BE2C (cell line): ENCODE measurements around the gene HDAC5.

Source experiments
- DNase-seq: peaks from one replicate; pipeline ENCODE4 v3.0.0-alpha.2; 2020
- H3K27me3 ChIP-seq: fragments of 250-450 bp; sonication (Bioruptor Pico); 2 replicates; pipeline ENCODE4 v1.5.1; 2020; ENCODE audit warnings: mild to moderate bottlenecking
- H3K36me3 ChIP-seq: fragments of 250-450 bp; sonication (Bioruptor Pico); 2 replicates; pipeline ENCODE4 v1.5.1; 2020; ENCODE audit warnings: mild to moderate bottlenecking
- H3K4me1 ChIP-seq: fragments of 250-450 bp; sonication (Bioruptor Pico); 2 replicates; pipeline ENCODE4 v1.5.1; 2020
- H3K4me3 ChIP-seq: 2 replicates; pipeline ENCODE4 v1.5.1; 2011; ENCODE audit warnings: low read depth, low read length
- H3K9me3 ChIP-seq: fragments of 250-450 bp; sonication (Bioruptor Pico); 2 replicates; pipeline ENCODE4 v1.5.1; 2020
- TF ChIP-seq, protein P1 (sequence below): IDR thresholded peaks from 2 replicates; pipeline ENCODE4 v1.5.1; 2012; ENCODE audit warnings: mild to moderate bottlenecking, low read depth, low read length

The HDAC5 gene

GRCh38 chr17:44074911-44075285, 48.5 kb downstream of the HDAC5 start:
- H3K27me3 ChIP-seq, result no peaks in the 10 kb centered on the region
- peaks cover 2% of the 10 kb centered on the region; the same call in 1 of the 2 replicates for H3K4me1 ChIP-seq
- DNase-seq, result no peak
- H3K4me3 ChIP-seq, result no peak overlapping the region
- H3K9me3 ChIP-seq, result no peaks in the 10 kb centered on the region
- TF ChIP-seq, protein P1, sequence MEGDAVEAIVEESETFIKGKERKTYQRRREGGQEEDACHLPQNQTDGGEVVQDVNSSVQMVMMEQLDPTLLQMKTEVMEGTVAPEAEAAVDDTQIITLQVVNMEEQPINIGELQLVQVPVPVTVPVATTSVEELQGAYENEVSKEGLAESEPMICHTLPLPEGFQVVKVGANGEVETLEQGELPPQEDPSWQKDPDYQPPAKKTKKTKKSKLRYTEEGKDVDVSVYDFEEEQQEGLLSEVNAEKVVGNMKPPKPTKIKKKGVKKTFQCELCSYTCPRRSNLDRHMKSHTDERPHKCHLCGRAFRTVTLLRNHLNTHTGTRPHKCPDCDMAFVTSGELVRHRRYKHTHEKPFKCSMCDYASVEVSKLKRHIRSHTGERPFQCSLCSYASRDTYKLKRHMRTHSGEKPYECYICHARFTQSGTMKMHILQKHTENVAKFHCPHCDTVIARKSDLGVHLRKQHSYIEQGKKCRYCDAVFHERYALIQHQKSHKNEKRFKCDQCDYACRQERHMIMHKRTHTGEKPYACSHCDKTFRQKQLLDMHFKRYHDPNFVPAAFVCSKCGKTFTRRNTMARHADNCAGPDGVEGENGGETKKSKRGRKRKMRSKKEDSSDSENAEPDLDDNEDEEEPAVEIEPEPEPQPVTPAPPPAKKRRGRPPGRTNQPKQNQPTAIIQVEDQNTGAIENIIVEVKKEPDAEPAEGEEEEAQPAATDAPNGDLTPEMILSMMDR, result no peak
- H3K36me3 ChIP-seq, result peaks cover 41% of the 10 kb centered on the region

GRCh38 chr17:44074231-44074910, 49.1 kb downstream of the HDAC5 start:
- no peaks in the 10 kb centered on the region for H3K27me3 ChIP-seq
- H3K9me3 ChIP-seq, result no peaks in the 10 kb centered on the region
- TF ChIP-seq, protein P1, result 0 out of 2 replicates have a peak, but pooled peaks have one; percentile 6
- peaks cover 3% of the 10 kb centered on the region; the same call in 1 of the 2 replicates for H3K4me1 ChIP-seq
- DNase-seq, result no peak
- no peak overlapping the region for H3K4me3 ChIP-seq
- peaks cover 41% of the 10 kb centered on the region for H3K36me3 ChIP-seq

DNA sequence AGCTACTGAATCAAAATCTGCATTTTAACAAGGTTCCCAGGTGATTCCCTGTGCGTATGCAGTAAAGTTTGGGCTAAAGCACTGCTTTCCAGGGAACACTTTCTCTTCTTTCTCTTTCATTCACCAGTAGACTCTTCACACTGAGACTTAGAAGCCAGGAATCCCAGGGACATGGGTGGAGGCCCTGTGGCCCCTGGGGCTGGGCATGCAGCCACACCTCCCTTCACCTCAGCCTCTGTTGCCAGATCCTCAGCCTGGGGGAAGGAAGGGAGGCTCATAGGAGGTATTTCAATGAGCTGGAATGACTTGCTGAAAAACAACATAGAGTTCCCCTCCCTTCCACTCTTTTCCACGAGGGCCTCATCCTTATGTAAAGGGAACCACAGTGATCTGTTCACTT, 51.7 kb downstream of the HDAC5 start:
- peaks cover 28% of the 10 kb centered on the region for H3K36me3 ChIP-seq
- H3K9me3 ChIP-seq, result no peaks in the 10 kb centered on the region
- H3K27me3 ChIP-seq, result no peaks in the 10 kb centered on the region
- DNase-seq, result no peak
- peaks cover 3% of the 10 kb centered on the region; the same call in 1 of the 2 replicates for H3K4me1 ChIP-seq
- H3K4me3 ChIP-seq, result peak overlapping the region; percentile 79
- TF ChIP-seq, protein P1, result no peak

GRCh38 chr17:44071198-44071520, 52.3 kb downstream of the HDAC5 start:
- TF ChIP-seq, protein P1, result no peak
- H3K36me3 ChIP-seq, result peaks cover 22% of the 10 kb centered on the region
- DNase-seq, result no peak
- H3K9me3 ChIP-seq, result no peaks in the 10 kb centered on the region
- H3K4me1 ChIP-seq, result peaks cover 3% of the 10 kb centered on the region; the same call in 1 of the 2 replicates
- no peaks in the 10 kb centered on the region for H3K27me3 ChIP-seq
- peak overlapping the region; percentile 79 for H3K4me3 ChIP-seq

GRCh38 chr17:44070455-44071197, 52.8 kb downstream of the HDAC5 start, which contains the start of gene G6PC3:
Gene G6PC3 (plus strand): TSS chr17:44070735. CDS start chr17:44070966, 231 bp downstream.
- DNase-seq, result peak; percentile 99
- Histone ChIP-seq H3K27me3 (no peaks in the 10 kb centered on the region), H3K9me3 (no peaks in the 10 kb centered on the region), H3K4me3 (peak within 1 kb of the TSS; percentile 79), H3K36me3 (peaks cover 16% of the 10 kb centered on the region), H3K4me1 (peaks cover 3% of the 10 kb centered on the region; the same call in 1 of the 2 replicates)
- TF ChIP-seq, protein P1, result 0 out of 2 replicates have a peak, but pooled peaks have one; percentile 5
